WTC11 (cell line): ENCODE results near the gene GABRB2. TPM values are rescaled to one million over a fixed set of nuclear protein-coding genes. Genes with fewer than 3 reads are reported as not detected.

ENCODE experiments used
- ATAC-seq: fragments of 200-7000 bp; cut with Tn5 transposase; 2 replicates; pipeline ENCODE4 v1.10.0; 2021; ENCODE audit warnings: mild to moderate bottlenecking, moderate library complexity
- CTCF ChIA-PET: fragments of 300-600 bp; sonication (Branson Sonifier 250); formaldehyde crosslinking; loops from one replicate; lab custom pipeline; 2021; ENCODE audit warnings: antibody characterized with exemption; lab: Charles Lee
- POLR2A ChIA-PET: fragments of 350-600 bp; sonication (Branson Sonifier 250); formaldehyde crosslinking; loops from one replicate; lab custom pipeline; 2021; ENCODE audit warnings: antibody characterized with exemption; lab: Charles Lee
- DNase-seq: peaks from one replicate; pipeline ENCODE4 v3.0.0; 2021; ENCODE audit warnings: low spot score
- H3K27ac Mint-ChIP-seq: 2 replicates; pipeline ENCODE4 v1.8.0; 2021; ENCODE audit warnings: mixed read lengths
- H3K27me3 Mint-ChIP-seq: 2 replicates; pipeline ENCODE4 v1.8.0; 2021; ENCODE audit warnings: low read depth, mild to moderate bottlenecking, moderate library complexity, mixed read lengths
- H3K36me3 Mint-ChIP-seq: 2 replicates; pipeline ENCODE4 v1.8.0; 2021; ENCODE audit warnings: mixed read lengths
- H3K4me1 Mint-ChIP-seq: 2 replicates; pipeline ENCODE4 v1.8.0; 2022; ENCODE audit warnings: mixed read lengths
- H3K4me3 Mint-ChIP-seq: 2 replicates; pipeline ENCODE4 v1.8.0; 2021; ENCODE audit warnings: mild to moderate bottlenecking, moderate library complexity, mixed read lengths
- H3K9me3 Mint-ChIP-seq: 2 replicates; pipeline ENCODE4 v1.8.0; 2021; ENCODE audit warnings: mixed read lengths
- ATF3 ChIP-seq: sonication (generic); formaldehyde crosslinking; conservative IDR thresholded peaks from 2 replicates; pipeline ENCODE4 v1.8.1; 2022; ENCODE audit warnings: mild to moderate bottlenecking, missing genetic modification reagents
- E2F4 ChIP-seq: sonication (generic); formaldehyde crosslinking; IDR thresholded peaks from 2 replicates; pipeline ENCODE4 v1.8.1; 2022; ENCODE audit warnings: low read depth, mild to moderate bottlenecking, moderate library complexity, missing genetic modification reagents, borderline replicate concordance
- ESRRA ChIP-seq: sonication (generic); formaldehyde crosslinking; IDR thresholded peaks from 2 replicates; pipeline ENCODE4 v1.8.1; 2022; ENCODE audit warnings: mild to moderate bottlenecking, missing genetic modification reagents, borderline replicate concordance
- ETV6 ChIP-seq: sonication (generic); formaldehyde crosslinking; IDR thresholded peaks from 2 replicates; pipeline ENCODE4 v1.8.1; 2022; ENCODE audit warnings: mild to moderate bottlenecking, missing genetic modification reagents
- GTF2I ChIP-seq: fragments of 250-450 bp; sonication (Bioruptor Pico); conservative IDR thresholded peaks from 2 replicates; pipeline ENCODE4 v1.4.0; 2021; ENCODE audit warnings: mild to moderate bottlenecking
- NFE2L1 ChIP-seq: sonication (generic); formaldehyde crosslinking; IDR thresholded peaks from 2 replicates; pipeline ENCODE4 v1.8.1; 2023; ENCODE audit warnings: missing genetic modification reagents
- NFYB ChIP-seq: sonication (generic); formaldehyde crosslinking; conservative IDR thresholded peaks from 2 replicates; pipeline ENCODE4 v1.8.0; 2022; ENCODE audit warnings: low read depth, missing genetic modification reagents
- NR1H2 ChIP-seq: sonication (generic); formaldehyde crosslinking; IDR thresholded peaks from 2 replicates; pipeline ENCODE4 v1.9.0; 2021; ENCODE audit warnings: mild to moderate bottlenecking, moderate library complexity, missing genetic modification reagents
- NR2C2 ChIP-seq: sonication (generic); formaldehyde crosslinking; IDR thresholded peaks from 2 replicates; pipeline ENCODE4 v1.8.0; 2022; ENCODE audit warnings: mild to moderate bottlenecking, missing genetic modification reagents
- SMAD4 ChIP-seq: sonication (generic); formaldehyde crosslinking; IDR thresholded peaks from 2 replicates; pipeline ENCODE4 v1.8.0; 2022; ENCODE audit warnings: mild to moderate bottlenecking, missing genetic modification reagents
- TEAD4 ChIP-seq: sonication (generic); formaldehyde crosslinking; IDR thresholded peaks from 2 replicates; pipeline ENCODE4 v1.8.0; 2022; ENCODE audit warnings: mild to moderate bottlenecking, missing genetic modification reagents
- USF1 ChIP-seq: sonication (generic); formaldehyde crosslinking; IDR thresholded peaks from 2 replicates; pipeline ENCODE4 v1.8.0; 2022; ENCODE audit warnings: mild to moderate bottlenecking, missing genetic modification reagents
- ZBTB21 ChIP-seq: sonication (generic); formaldehyde crosslinking; IDR thresholded peaks from 2 replicates; pipeline ENCODE4 v1.8.1; 2023; ENCODE audit warnings: mild to moderate bottlenecking, missing genetic modification reagents, borderline replicate concordance
- ZNF138 ChIP-seq: sonication (generic); formaldehyde crosslinking; conservative IDR thresholded peaks from 2 replicates; pipeline ENCODE4 v1.8.1; 2022; ENCODE audit warnings: mild to moderate bottlenecking, moderate library complexity, missing genetic modification reagents
- ZNF263 ChIP-seq: sonication (generic); formaldehyde crosslinking; IDR thresholded peaks from 2 replicates; pipeline ENCODE4 v1.8.1; 2022; ENCODE audit warnings: low read depth, mild to moderate bottlenecking, moderate library complexity, missing genetic modification reagents
- ZNF416 ChIP-seq: fragments of 250-450 bp; sonication (Bioruptor Pico); IDR thresholded peaks from 2 replicates; pipeline ENCODE4 v1.9.0; 2021; ENCODE audit warnings: mild to moderate bottlenecking, inconsistent platforms
- ZNF512 ChIP-seq: sonication (generic); formaldehyde crosslinking; IDR thresholded peaks from 2 replicates; pipeline ENCODE4 v1.8.1; 2022; ENCODE audit warnings: missing genetic modification reagents, borderline replicate concordance
- ZSCAN18 ChIP-seq: fragments of 250-450 bp; sonication (Bioruptor Pico); IDR thresholded peaks from 2 replicates; pipeline ENCODE4 v2.1.2; 2022; ENCODE audit warnings: mild to moderate bottlenecking, moderate library complexity
- total RNA-seq: library from RNA; stranded (reverse); gene quantifications from 3 replicates; pipeline ENCODE4 v1.2.3, GENCODE V29; 2021
- TF ChIP-seq, protein P1 (sequence below): sonication (generic); formaldehyde crosslinking; IDR thresholded peaks from 2 replicates; pipeline ENCODE4 v1.8.1; 2023; ENCODE audit warnings: mild to moderate bottlenecking, missing genetic modification reagents, moderate library complexity
- TF ChIP-seq, protein P2 (sequence below): sonication (generic); formaldehyde crosslinking; IDR thresholded peaks from 2 replicates; pipeline ENCODE4 v1.8.0; 2022; ENCODE audit warnings: mild to moderate bottlenecking, missing genetic modification reagents
- TF ChIP-seq, protein P3 (sequence below): fragments of 250-450 bp; sonication (Bioruptor Pico); IDR thresholded peaks from 2 replicates; pipeline ENCODE4 v1.8.0; 2021; ENCODE audit warnings: mild to moderate bottlenecking

GABRB2 gene
- total RNA-seq, 1 experiment from 2014 or later, result 0.79 TPM

DNA sequence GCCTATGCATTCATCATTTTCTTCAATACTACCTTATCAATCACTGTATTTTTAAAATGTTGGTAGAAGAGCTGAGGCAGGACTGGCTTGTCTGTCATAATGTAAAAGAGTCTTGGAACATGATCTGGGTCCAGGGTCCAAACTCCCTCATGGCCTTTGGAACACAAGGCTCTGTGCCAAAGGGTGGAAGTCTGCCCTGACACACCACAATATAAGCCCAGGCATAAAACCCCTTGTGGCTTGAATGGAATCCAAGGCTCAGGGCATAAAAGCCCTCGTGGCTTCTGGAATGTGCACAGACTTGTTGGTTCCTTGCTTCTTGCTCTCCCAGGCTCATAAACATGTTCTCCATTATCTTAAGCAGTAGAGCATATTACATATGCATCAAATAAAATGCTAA, 48.0 kb downstream of the GABRB2 start (continued):
- TF ChIP-seq, protein P1, sequence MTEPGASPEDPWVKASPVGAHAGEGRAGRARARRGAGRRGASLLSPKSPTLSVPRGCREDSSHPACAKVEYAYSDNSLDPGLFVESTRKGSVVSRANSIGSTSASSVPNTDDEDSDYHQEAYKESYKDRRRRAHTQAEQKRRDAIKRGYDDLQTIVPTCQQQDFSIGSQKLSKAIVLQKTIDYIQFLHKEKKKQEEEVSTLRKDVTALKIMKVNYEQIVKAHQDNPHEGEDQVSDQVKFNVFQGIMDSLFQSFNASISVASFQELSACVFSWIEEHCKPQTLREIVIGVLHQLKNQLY (CRISPR knock-in tag), result no peak
- no peak for TF ChIP-seq ZSCAN18
- TF ChIP-seq ESRRA (CRISPR knock-in tag), result no peak

DNA sequence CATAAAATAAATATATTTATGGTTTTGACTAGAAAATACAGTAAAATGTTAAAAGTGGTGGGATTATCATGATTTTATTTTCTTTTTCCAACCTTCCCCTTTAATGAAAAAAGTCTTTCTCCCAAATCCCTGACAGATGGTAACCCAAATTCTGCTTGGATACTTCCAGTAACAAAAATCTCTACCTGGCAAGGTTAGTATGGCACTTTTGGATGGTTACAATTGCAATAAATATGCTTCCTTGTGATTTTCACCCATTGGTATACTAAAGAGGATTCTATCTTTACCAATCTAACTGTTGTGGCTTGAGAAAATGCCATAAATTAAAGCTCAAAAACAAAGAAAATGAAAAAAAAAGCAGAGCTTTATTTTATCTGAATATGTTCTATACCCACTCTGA, 62.8 kb downstream of the GABRB2 start:
- no peaks in the 10 kb centered on the region for H3K4me1 Mint-ChIP-seq

More for the DNA sequence above, 62.8 kb downstream of the GABRB2 start:
- H3K36me3 Mint-ChIP-seq, result no peaks in the 10 kb centered on the region
- H3K27me3 Mint-ChIP-seq, result no peaks in the 10 kb centered on the region
- TF ChIP-seq GTF2I (no peak), NFE2L1 (CRISPR knock-in tag) (no peak), ATF3 (no peak), TEAD4 (no peak), USF1 (CRISPR knock-in tag) (no peak), ZNF263 (CRISPR knock-in tag) (no peak), ZNF416 (CRISPR knock-in tag) (no peak), ETV6 (CRISPR knock-in tag) (no peak), ZBTB21 (CRISPR knock-in tag) (no peak), E2F4 (CRISPR knock-in tag) (no peak), ZNF512 (CRISPR knock-in tag) (no peak), NFYB (CRISPR knock-in tag) (no peak), NR2C2 (CRISPR knock-in tag) (no peak), NR1H2 (CRISPR knock-in tag) (no peak), SMAD4 (CRISPR knock-in tag) (no peak), ZNF138 (no peak)
- TF ChIP-seq, protein P2, sequence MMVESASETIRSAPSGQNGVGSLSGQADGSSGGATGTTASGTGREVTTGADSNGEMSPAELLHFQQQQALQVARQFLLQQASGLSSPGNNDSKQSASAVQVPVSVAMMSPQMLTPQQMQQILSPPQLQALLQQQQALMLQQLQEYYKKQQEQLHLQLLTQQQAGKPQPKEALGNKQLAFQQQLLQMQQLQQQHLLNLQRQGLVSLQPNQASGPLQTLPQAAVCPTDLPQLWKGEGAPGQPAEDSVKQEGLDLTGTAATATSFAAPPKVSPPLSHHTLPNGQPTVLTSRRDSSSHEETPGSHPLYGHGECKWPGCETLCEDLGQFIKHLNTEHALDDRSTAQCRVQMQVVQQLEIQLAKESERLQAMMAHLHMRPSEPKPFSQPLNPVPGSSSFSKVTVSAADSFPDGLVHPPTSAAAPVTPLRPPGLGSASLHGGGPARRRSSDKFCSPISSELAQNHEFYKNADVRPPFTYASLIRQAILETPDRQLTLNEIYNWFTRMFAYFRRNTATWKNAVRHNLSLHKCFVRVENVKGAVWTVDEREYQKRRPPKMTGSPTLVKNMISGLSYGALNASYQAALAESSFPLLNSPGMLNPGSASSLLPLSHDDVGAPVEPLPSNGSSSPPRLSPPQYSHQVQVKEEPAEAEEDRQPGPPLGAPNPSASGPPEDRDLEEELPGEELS (CRISPR knock-in tag), result no peak
- TF ChIP-seq, protein P3, sequence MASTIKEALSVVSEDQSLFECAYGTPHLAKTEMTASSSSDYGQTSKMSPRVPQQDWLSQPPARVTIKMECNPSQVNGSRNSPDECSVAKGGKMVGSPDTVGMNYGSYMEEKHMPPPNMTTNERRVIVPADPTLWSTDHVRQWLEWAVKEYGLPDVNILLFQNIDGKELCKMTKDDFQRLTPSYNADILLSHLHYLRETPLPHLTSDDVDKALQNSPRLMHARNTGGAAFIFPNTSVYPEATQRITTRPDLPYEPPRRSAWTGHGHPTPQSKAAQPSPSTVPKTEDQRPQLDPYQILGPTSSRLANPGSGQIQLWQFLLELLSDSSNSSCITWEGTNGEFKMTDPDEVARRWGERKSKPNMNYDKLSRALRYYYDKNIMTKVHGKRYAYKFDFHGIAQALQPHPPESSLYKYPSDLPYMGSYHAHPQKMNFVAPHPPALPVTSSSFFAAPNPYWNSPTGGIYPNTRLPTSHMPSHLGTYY (CRISPR knock-in tag), result no peak
- TF ChIP-seq, all 79 proteins: peak for 0
- ATAC-seq, result no peak
- Mint-ChIP-seq H3K9me3 (no peaks in the 10 kb centered on the region), H3K4me3 (no peak overlapping the region), H3K27ac (no peak overlapping the region)
- CTCF ChIA-PET, result no interaction called here
- no peak for DNase-seq
- POLR2A ChIA-PET, result no interaction called here
